Hepatocyte (in vitro differentiated cells): ENCODE measurements around the gene MYO18B.

Experiments
- CTCF ChIP-seq: fragments of 200-600 bp; sonication (generic); IDR thresholded peaks from 2 replicates; pipeline ENCODE4 v1.5.1; 2016; ENCODE audit warnings: antibody characterized with exemption, mild to moderate bottlenecking; ENCODE audit not compliant: poor library complexity
- EZH2phosphoT487 ChIP-seq: fragments of 200-600 bp; sonication (generic); IDR thresholded peaks from one replicate; pipeline ENCODE4 v1.6.1; 2018; ENCODE audit warnings: antibody characterized with exemption, mild to moderate bottlenecking, low read depth, moderate library complexity; ENCODE audit not compliant: unreplicated experiment, severe bottlenecking

- TF ChIP-seq CTCF (no peak), EZH2phosphoT487 (no peak)
Observed at GRCh38 chr22:25779890-25780289, 37.9 kb downstream of the MYO18B start.
